Activated T-helper 2 cell treated with anti-CD3 and anti-CD28 coated beads, Interferon-gamma antibody, Interleukin-2, Interleukin-4, amounts not matched to agents 10 μg/mL and 5 μg/mL and 100 μg/mL, durations not matched to agents 14 hours and 24 hours and 36 hours (primary cell): ENCODE measurements around the gene UBTD2. TPM values are rescaled to one million over a fixed set of nuclear protein-coding genes. Genes with fewer than 3 reads are reported as not detected.

Source experiments
- DNase-seq: peaks from one replicate; pipeline ENCODE4 v3.0.0; 2021; ENCODE audit warnings: low spot score
- H3K27ac Mint-ChIP-seq: one replicate; pipeline ENCODE4 v1.8.0; 2021; ENCODE audit warnings: mixed read lengths
- H3K27me3 Mint-ChIP-seq: one replicate; pipeline ENCODE4 v1.8.0; 2021; ENCODE audit warnings: low read depth, mixed read lengths
- H3K36me3 Mint-ChIP-seq: one replicate; pipeline ENCODE4 v1.8.0; 2021; ENCODE audit warnings: low read depth, mixed read lengths
- H3K4me1 Mint-ChIP-seq: one replicate; pipeline ENCODE4 v1.8.0; 2021; ENCODE audit warnings: low read depth, mixed read lengths
- H3K4me3 Mint-ChIP-seq: one replicate; pipeline ENCODE4 v1.8.0; 2021; ENCODE audit warnings: low read depth, mild to moderate bottlenecking, moderate library complexity, mixed read lengths
- H3K9me3 Mint-ChIP-seq: one replicate; pipeline ENCODE4 v1.8.0; 2021; ENCODE audit warnings: mixed read lengths
- intact Hi-C: fragments of 100-400 bp; cut with micrococcal nuclease; formaldehyde crosslinking; loops from one replicate; pipeline ENCODE4 v1.15.1; 2023
- total RNA-seq: library from RNA; stranded (reverse); gene quantifications from 2 replicates; pipeline ENCODE4 v1.2.3, GENCODE V29; 2022

The UBTD2 gene
- total RNA-seq, 1 donor from 2014 or later, result 6.6 TPM

GRCh38 chr5:172285226-172286143 is 1.9 kb upstream of the UBTD2 start:
- Mint-ChIP-seq H3K4me3 (peak overlapping the region; percentile 80), H3K36me3 (no peaks in the 10 kb centered on the region), H3K27ac (no peak overlapping the region), H3K27me3 (peaks cover 27% of the 10 kb centered on the region), H3K4me1 (peaks cover 24% of the 10 kb centered on the region), H3K9me3 (no peaks in the 10 kb centered on the region)
- intact Hi-C loops, result loop anchor here (2.0 kb wide), 3 partner anchors 47 to 771 kb away; partner anchors contain the start of gene CREBRF
- no peak for DNase-seq

- no peaks in the 10 kb centered on the region for H3K9me3 Mint-ChIP-seq
- peaks cover 25% of the 10 kb centered on the region for H3K27me3 Mint-ChIP-seq
- H3K27ac Mint-ChIP-seq, result peak overlapping the region; percentile 74
- DNase-seq, result no peak
- H3K36me3 Mint-ChIP-seq, result peaks cover 1% of the 10 kb centered on the region
- intact Hi-C loops, result loop anchor here (1.0 to 5.0 kb wide), 8 partner anchors 9 to 897 kb away; partner anchors contain the start of genes CREBRF, FBXW11, NPM1 and STK10
- peaks cover 24% of the 10 kb centered on the region for H3K4me1 Mint-ChIP-seq
- H3K4me3 Mint-ChIP-seq, result peak overlapping the region; percentile 80
Measured at GRCh38 chr5:172284611-172284980, 1.0 kb upstream of the UBTD2 start.

DNA sequence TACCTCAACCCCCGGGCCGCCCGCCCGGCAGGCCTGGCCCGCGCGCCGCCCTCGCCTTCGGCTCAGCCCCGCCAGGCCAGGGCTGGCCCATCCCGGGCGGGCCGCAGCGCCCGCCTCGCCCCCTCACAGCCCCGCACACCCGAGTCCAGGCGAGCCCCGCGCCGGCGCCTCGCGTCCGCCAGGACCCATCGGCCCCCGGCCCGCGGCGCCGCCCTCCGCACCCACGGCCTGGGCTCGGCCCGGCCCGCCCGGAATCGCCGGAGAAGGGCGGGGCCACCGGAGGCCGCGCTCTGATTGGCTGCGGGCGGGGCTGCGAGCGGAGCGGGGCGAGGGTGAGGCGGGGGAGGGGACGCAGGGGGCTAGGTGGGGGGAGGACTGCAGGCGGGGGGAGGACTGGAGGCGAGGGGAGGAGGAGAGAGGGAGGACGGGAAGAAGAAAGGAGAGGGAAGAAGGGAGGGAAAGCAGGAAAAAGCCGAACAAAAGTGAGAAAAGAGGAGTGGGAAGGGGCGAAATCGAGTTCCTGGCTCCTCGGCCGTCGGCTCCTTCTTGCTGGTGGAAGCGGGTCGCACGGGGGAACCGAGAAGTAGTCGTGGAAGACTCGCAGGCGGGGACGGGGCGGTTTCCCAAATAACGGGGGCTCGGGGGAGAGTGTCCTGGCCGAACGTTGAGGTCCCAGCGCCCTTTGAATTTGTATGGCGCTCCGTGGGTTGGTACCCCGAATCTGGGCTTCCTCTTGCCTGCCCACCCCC is 472 bp upstream of the UBTD2 start:
- intact Hi-C loops, result loop anchor here (1.0 to 5.0 kb wide), 8 partner anchors 9 to 897 kb away; partner anchors contain the start of genes CREBRF, FBXW11, NPM1 and STK10
- peak overlapping the region; percentile 74 for H3K27ac Mint-ChIP-seq
- H3K9me3 Mint-ChIP-seq, result no peaks in the 10 kb centered on the region
- H3K4me3 Mint-ChIP-seq, result peak overlapping the region; percentile 80
- DNase-seq, result peak; percentile 75
- H3K36me3 Mint-ChIP-seq, result peaks cover 3% of the 10 kb centered on the region
- H3K4me1 Mint-ChIP-seq, result peaks cover 24% of the 10 kb centered on the region
- H3K27me3 Mint-ChIP-seq, result peaks cover 25% of the 10 kb centered on the region

GRCh38 chr5:172282272-172283019 is 1.1 kb downstream of the UBTD2 start:
- Mint-ChIP-seq H3K9me3 (peaks cover 6% of the 10 kb centered on the region), H3K36me3 (peaks cover 13% of the 10 kb centered on the region), H3K27me3 (peaks cover 23% of the 10 kb centered on the region), H3K4me3 (peak overlapping the region; percentile 89), H3K4me1 (peaks cover 30% of the 10 kb centered on the region), H3K27ac (peak overlapping the region; percentile 75)
- intact Hi-C loops, result loop anchor here (5.0 kb wide), 1 partner anchor 895 kb away; the partner anchor contains the start of gene NPM1
- DNase-seq, result no peak

DNA sequence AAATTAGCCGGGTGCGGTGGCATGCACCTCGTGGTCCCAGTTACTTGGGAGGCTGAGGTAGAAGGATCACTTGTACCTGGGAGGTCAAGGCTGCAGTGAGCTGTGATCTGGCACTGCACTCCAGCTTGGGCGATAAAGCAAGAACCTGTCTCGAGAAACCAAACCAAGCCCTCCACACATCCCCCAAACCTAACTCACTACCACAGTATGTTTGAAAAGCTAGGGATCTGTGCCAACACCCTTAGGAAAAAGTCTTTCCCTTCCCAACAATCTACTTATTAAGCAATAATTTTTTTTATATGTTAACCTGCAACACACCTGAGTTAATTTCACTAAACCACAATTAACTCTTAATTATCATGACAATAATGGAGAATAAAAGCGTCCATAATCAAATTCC is 2.2 kb downstream of the UBTD2 start:
- intact Hi-C loops, result loop anchor here (5.0 kb wide), 1 partner anchor 894 kb away; the partner anchor contains the start of gene NPM1
- peaks cover 32% of the 10 kb centered on the region for H3K4me1 Mint-ChIP-seq
- H3K27me3 Mint-ChIP-seq, result peaks cover 24% of the 10 kb centered on the region
- no peak overlapping the region for H3K27ac Mint-ChIP-seq
- H3K4me3 Mint-ChIP-seq, result peak overlapping the region; percentile 60
- peaks cover 20% of the 10 kb centered on the region for H3K36me3 Mint-ChIP-seq
- DNase-seq, result no peak
- H3K9me3 Mint-ChIP-seq, result peaks cover 6% of the 10 kb centered on the region

- Mint-ChIP-seq H3K27ac (no peak overlapping the region), H3K4me1 (peaks cover 35% of the 10 kb centered on the region), H3K36me3 (peaks cover 23% of the 10 kb centered on the region), H3K27me3 (peaks cover 25% of the 10 kb centered on the region), H3K4me3 (no peak overlapping the region), H3K9me3 (peaks cover 6% of the 10 kb centered on the region)
- DNase-seq, result no peak
- intact Hi-C loops, result loop anchor here (5.0 kb wide), 1 partner anchor 894 kb away; the partner anchor contains the start of gene NPM1
Measured at GRCh38 chr5:172280929-172281328, 2.6 kb downstream of the UBTD2 start.

DNA sequence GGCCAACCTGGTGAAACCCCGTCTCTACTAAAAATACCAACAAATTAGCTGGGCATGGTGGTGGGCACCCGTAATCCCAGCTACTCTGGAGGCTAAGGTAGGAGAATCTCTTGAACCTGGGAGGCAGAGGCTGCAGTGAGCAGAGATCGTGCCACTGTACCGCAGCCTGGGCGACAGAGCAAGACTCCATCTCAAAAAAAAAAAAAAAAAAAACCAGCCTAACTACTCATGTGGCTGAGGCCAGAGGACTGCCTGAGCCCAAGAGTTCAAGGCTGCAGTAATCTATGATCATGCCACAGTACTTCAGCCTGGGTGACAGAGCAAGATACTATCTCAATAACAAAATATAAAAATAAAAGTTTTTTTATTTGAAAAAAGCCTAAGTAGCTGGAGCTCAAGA is 3.2 kb downstream of the UBTD2 start:
- Mint-ChIP-seq H3K27me3 (peaks cover 19% of the 10 kb centered on the region), H3K36me3 (peaks cover 26% of the 10 kb centered on the region), H3K4me1 (peaks cover 41% of the 10 kb centered on the region), H3K27ac (no peak overlapping the region), H3K9me3 (peaks cover 6% of the 10 kb centered on the region), H3K4me3 (no peak overlapping the region)
- no peak for DNase-seq
- intact Hi-C loops, result loop anchor here (5.0 kb wide), 1 partner anchor 893 kb away; the partner anchor contains the start of gene NPM1

- peaks cover 40% of the 10 kb centered on the region for H3K4me1 Mint-ChIP-seq
- intact Hi-C loops, result no loop called here
- DNase-seq, result no peak
- no peak overlapping the region for H3K27ac Mint-ChIP-seq
- H3K4me3 Mint-ChIP-seq, result no peak overlapping the region
- peaks cover 6% of the 10 kb centered on the region for H3K9me3 Mint-ChIP-seq
- peaks cover 15% of the 10 kb centered on the region for H3K27me3 Mint-ChIP-seq
- peaks cover 36% of the 10 kb centered on the region for H3K36me3 Mint-ChIP-seq
Measured at GRCh38 chr5:172278356-172278755, 5.2 kb downstream of the UBTD2 start.

GRCh38 chr5:172276214-172276613 is 7.3 kb downstream of the UBTD2 start:
- H3K4me1 Mint-ChIP-seq, result peaks cover 24% of the 10 kb centered on the region
- H3K27ac Mint-ChIP-seq, result peak overlapping the region; percentile 2
- H3K9me3 Mint-ChIP-seq, result peaks cover 6% of the 10 kb centered on the region
- peaks cover 3% of the 10 kb centered on the region for H3K27me3 Mint-ChIP-seq
- H3K4me3 Mint-ChIP-seq, result no peak overlapping the region
- H3K36me3 Mint-ChIP-seq, result peaks cover 36% of the 10 kb centered on the region
- DNase-seq, result no peak
- intact Hi-C loops, result no loop called here

DNA sequence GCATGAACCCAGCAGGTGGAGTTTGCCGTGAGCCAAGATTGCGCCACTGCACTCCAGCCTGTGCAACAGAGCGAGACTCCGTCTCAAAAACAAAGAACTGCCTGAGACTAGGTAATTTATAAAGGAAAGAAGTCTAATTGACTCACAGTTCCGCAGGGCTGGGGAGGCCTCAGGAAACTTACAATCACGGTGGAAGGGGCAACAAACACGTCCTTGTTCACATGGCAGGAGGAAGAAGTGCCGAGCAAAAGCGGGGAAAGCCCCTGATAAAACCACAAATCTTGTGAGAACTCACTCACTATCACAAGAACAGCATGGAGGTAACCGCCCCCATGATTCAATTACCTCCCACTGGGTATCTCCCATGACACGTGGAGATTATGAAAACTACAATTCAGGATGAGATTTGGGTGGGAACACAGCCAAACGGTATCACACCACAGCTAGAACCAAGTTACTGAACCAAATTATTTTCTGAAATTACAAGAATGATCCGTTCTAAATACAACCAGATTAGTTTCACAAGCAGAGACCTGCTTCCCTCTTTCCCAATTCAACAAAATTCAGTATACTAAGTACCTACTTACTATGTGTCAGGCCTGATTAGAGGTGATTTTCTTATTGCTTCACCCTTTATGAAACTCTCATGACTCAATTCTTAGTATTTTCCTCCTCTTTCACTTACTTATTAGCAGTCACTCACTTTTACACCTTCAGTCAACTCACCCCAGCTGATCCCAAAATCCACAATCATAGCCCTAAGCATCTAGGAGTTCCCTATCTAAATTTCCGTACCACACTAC is 8.4 kb downstream of the UBTD2 start:
- H3K27ac Mint-ChIP-seq, result peak overlapping the region; percentile 14
- H3K4me1 Mint-ChIP-seq, result peaks cover 23% of the 10 kb centered on the region
- peak; percentile 10 for DNase-seq
- H3K9me3 Mint-ChIP-seq, result peaks cover 6% of the 10 kb centered on the region
- H3K36me3 Mint-ChIP-seq, result peaks cover 36% of the 10 kb centered on the region
- peaks cover 3% of the 10 kb centered on the region for H3K27me3 Mint-ChIP-seq
- H3K4me3 Mint-ChIP-seq, result no peak overlapping the region
- intact Hi-C loops, result loop anchor here (1.0 kb wide), 2 partner anchors 9 to 164 kb away; no protein-coding TSS in a partner anchor

DNA sequence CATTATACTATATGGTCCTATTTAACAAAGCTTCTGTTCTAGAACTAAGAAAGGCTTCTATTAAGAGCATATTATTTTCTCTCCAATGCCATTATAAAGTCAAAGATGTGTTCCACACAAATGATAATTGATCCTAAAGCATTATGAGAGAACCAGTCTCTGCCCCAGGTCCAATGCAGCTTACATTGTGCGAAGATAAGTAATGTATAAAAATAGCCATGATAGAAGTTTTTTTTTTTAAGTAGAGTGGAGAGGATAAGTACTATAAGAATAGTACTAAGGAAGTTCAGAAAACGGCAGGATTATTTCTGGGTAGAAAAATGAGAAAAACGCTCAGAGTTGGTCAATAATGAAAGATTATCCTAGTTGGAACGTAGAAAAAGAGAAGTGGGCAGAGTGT is 15.6 kb downstream of the UBTD2 start:
- DNase-seq, result no peak
- H3K4me1 Mint-ChIP-seq, result peaks cover 4% of the 10 kb centered on the region

More for the DNA sequence above, 15.6 kb downstream of the UBTD2 start:
- H3K4me3 Mint-ChIP-seq, result no peak overlapping the region
- intact Hi-C loops, result no loop called here
- no peaks in the 10 kb centered on the region for H3K9me3 Mint-ChIP-seq
- H3K27me3 Mint-ChIP-seq, result no peaks in the 10 kb centered on the region
- no peak overlapping the region for H3K27ac Mint-ChIP-seq
- peaks cover 5% of the 10 kb centered on the region for H3K36me3 Mint-ChIP-seq
